Skin epidermis (tissue), 12 donors: Measurements from ENCODE around the gene FURIN.
"Not testable (repeated sequence)": the region's sequence is repeated elsewhere in the genome, so short reads cannot be mapped to it uniquely, and the experiment has no call there.

Experiments used
- H3K27ac ChIP-seq, 21 experiments: fragments of 200-600 bp; sonication (generic) in 11 of 21; one replicate each; pipeline ENCODE4 v1.5.0; 2020; ENCODE audit warnings: mild to moderate bottlenecking in 3 of 21, inconsistent platforms in 2 of 21, moderate library complexity in 2 of 21
- H3K4me3 ChIP-seq, 7 experiments: fragments of 200-600 bp; sonication (generic) in 2 of 7; one replicate each; pipeline ENCODE4 v1.5.0; 2020; ENCODE audit warnings: inconsistent platforms in 2 of 7, mild to moderate bottlenecking in 2 of 7, moderate library complexity in 1 of 7

Gene FURIN

DNA sequence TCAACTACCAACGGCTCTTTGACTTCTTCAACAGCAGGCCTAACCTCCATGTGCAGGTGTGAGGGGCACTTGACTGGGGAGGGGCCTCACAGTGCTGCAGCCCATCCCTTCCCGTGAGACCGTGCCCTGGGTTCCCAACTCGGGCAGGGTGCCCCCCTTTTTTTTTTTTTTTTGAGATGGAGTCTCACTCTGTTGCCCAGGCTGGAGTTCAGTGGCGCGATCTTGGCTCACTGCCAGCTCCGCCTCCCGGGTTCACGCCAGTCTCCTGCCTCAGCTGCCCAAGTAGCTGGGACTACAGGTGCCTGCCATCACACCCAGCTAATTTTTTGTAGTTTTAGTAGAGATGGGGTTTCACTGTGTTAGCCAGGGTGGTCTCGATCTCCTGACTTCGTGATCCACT, 41.1 kb downstream of the FURIN start:
- not testable (repeated sequence) for H3K27ac ChIP-seq, H3K4me3 ChIP-seq

DNA sequence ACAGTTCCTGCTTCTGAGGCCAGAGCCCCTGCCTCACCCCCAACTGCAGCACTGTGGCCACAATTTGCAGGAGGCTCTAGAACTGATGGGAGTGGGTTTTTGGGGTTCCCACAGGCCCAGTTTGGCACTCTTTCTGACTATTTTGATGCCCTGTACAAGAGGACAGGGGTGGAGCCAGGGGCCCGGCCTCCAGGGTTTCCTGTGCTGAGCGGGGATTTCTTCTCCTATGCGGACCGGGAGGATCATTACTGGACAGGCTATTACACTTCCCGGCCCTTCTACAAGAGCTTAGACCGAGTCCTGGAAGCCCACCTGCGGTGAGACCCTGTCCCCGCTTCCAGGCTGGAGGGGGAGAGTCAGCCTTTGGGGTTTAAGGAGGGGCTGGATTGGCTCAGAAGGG, 41.6 kb downstream of the FURIN start:
- Histone ChIP-seq H3K27ac (no peak overlapping the region), H3K4me3 (no peak overlapping the region)

DNA sequence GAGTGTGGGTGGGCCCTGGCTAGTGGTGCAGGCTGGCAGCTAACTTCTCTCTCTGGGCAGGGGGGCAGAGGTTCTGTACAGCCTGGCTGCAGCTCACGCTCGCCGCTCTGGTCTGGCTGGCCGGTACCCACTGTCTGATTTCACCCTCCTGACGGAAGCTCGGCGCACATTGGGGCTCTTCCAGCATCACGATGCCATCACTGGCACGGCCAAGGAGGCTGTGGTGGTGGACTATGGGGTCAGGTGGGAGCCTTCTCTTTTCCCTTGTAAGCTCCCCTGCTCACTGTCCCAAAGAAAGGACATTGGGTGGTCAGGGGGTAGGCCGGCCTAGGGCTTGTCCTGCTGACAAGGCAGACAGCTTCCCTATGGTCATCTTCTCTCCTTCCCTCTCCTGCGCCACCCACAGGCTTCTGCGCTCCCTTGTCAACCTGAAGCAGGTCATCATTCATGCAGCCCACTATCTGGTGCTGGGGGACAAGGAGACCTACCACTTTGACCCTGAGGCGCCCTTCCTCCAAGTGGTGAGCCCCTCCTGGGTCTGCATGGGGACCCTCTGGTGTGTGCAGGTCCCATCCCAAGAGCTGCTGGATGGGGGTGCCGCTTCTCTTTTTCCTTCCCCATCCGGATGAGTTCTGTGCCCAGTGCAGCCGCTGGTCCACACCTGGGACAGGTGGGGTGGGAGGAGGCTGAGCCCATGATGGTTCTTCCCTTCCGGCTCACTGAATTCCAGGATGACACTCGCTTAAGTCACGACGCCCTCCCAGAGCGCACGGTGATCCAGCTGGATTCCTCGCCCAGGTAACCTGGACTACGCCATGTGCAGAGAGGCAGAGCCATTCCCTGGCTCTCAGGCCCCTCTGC, 42.3 kb downstream of the FURIN start:
- Histone ChIP-seq H3K27ac (no peak overlapping the region), H3K4me3 (no peak overlapping the region)

DNA sequence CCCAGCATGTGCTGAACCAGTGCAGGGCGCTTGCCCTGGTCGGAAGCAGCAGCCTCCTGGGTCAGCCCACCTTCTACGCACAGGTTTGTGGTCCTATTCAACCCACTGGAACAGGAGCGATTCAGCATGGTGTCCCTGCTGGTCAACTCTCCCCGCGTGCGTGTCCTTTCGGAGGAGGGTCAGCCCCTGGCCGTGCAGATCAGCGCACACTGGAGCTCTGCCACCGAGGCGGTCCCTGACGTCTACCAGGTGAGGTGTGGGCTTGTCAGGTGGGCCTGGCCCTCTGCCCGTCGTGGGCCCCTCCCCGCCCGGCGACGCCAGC, 42.9 kb downstream of the FURIN start:
- Histone ChIP-seq H3K27ac (no peak overlapping the region), H3K4me3 (no peak overlapping the region)

- no peak overlapping the region for H3K27ac ChIP-seq
- H3K4me3 ChIP-seq, result no peak overlapping the region
Observed at GRCh38 chr15:90911906-90912769, 43.8 kb downstream of the FURIN start.

GRCh38 chr15:90912770-90913075, 44.3 kb downstream of the FURIN start:
- no peak overlapping the region for H3K4me3 ChIP-seq
- H3K27ac ChIP-seq, result no peak overlapping the region

DNA sequence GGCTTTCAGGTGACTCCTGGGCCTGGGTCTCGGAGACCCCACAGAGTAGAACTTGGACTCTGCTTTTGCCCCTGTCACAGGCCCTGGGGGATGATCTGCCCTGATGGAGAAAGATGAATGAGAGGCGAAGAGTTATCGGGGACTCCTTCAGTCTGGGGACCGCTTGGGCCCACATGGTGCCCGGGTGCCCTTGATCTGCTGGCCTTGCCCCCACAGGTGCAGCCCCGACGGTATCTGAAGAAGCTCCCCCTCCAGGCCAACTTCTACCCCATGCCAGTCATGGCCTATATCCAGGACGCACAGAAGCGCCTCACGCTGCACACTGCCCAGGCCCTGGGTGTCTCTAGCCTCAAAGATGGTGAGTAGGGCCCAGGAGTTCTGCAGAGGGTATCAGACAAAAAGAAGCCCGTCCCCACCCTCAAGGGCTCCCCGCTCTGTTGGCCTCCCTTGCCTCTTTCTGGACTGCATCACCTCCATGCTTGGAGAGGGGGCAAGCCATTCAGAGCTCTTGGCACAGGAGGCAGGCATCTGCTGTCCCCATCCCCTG, 45.1 kb downstream of the FURIN start:
- Histone ChIP-seq H3K4me3 (no peak overlapping the region), H3K27ac (no peak overlapping the region)

DNA sequence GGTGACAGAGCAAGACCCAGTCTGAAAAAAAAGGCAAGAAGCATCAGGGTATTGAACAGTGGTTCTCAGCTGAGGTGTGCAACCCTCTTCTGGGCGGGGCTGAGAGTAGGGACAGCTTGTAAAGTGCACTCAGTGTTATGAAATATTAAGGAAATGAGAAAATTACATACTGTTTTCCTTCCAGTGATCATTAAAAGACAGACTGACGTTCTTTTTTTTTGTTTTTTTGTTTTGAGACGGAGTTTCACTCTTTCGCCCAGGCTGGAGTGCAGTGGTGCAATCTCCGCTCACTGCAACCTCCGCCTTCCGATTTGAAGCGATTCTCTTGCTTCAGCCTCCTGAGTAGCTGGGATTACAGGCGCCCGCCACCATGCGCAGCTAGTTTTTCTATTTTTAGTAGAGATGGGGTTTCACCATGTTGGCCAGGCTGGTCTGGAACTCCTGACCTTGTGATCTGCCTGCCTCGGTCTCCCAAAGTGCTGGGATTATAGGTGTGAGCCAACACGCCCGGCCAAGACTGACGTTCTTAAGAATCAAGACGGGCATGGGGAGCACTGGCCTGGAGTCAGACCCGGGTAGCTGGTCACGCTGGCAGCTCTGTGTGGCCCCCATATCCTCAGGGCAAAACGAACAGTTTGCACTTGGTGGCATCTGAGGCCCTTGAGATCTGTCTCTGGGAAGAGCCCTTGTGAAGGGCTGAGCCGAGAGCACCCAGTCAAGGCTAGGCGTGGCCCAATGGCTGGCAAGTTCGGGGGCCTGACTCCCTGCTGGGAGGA, 46.1 kb downstream of the FURIN start:
- no peak overlapping the region for H3K4me3 ChIP-seq
- peak overlapping the region in 5 of 21 experiments; percentile 6 to 49 (median 8) for H3K27ac ChIP-seq

DNA sequence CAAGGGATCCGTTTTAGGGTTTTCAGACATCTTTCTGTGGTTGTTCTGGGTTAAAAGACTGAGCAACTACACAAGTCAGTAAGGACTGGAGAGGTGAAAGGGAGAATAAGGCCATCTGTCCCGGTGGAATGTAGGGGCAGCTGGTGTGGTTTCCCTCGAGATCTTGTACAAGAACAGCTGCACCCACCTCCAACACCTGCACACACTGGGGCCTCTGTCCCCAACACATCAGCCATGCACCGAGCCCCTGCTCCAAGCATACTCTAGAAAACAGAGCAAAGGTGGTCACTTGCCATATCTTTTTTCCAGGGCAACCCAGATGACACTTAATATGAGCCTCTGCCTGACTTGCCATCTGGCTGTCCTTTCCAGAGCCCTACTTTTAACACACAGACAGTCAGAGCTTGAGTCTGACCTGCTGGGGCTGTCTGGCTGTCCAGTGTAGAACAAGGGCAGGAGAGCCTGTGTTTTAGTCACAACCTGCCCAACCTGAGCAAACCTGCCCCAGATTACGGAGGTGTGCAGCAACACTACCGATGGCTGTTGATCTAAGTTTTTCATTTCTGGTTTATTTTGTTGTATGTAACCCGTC, 46.9 kb downstream of the FURIN start:
- Histone ChIP-seq H3K4me3 (no peak overlapping the region), H3K27ac (peak overlapping the region in 7 of 21 experiments; percentile 6 to 49 (median 13))

GRCh38 chr15:90915808-90916440, 47.5 kb downstream of the FURIN start:
- Histone ChIP-seq H3K4me3 (no peak overlapping the region), H3K27ac (peak overlapping the region in 6 of 21 experiments; percentile 6 to 70 (median 41))

- peak overlapping the region in 6 of 21 experiments; percentile 6 to 70 (median 41) for H3K27ac ChIP-seq
- no peak overlapping the region for H3K4me3 ChIP-seq
Observed at GRCh38 chr15:90916461-90916860, 48.1 kb downstream of the FURIN start.

GRCh38 chr15:90917569-90917968, 49.2 kb downstream of the FURIN start:
- Histone ChIP-seq H3K4me3 (no peak overlapping the region), H3K27ac (no peak overlapping the region)

DNA sequence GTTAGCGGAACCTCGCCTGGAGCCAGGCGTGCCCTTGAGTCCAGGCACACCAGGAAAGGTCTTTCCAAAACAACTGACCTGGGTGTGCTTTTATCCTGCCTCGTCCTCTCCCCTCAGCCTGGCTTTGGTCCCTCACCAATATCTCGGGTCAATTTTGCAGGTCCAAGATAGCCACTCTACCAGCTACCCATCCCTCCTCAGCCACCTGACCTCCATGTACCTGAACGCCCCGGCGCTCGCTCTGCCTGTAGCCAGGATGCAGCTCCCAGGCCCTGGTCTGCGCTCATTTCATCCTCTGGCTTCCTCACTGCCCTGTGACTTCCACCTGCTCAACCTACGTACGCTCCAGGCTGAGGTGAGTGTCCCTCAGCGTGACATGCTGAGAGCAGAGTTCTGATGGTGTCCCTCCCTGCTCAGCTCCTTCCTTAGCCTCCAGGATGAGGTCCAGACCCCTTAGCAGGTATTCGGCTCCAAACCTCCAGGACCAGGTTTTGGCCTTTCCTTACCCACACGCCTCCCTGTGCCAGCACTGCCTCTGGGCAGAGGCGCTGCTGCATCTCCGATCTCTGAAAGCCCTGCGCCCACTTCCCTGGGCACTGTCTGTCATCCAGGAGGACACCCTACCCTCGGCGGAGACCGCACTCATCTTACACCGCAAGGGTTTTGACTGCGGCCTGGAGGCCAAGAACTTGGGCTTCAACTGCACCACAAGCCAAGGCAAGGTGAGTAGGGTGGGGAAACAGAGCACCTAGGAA, 49.8 kb downstream of the FURIN start:
- no peak overlapping the region for H3K4me3 ChIP-seq
- H3K27ac ChIP-seq, result no peak overlapping the region

DNA sequence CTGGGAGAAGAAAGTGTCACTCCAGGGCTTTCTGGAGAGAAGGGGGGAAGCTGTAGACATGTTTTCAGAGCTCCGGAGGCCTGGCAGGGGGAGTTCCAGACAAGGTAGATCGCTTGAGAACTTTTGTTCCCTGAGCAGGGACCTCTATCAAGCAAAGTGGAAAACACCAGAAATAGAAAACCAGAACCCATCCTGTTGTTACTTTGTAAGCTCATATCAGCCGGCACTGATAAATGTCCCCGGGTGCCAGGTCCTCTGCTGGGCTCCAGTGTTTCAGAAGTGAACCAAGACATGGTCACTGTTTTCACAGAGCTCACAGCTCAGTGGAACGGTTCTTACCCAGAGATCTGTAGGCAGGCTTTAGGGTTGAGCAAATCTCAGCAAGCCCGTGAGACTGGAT, 50.4 kb downstream of the FURIN start:
- Histone ChIP-seq H3K4me3 (no peak overlapping the region), H3K27ac (no peak overlapping the region)

DNA sequence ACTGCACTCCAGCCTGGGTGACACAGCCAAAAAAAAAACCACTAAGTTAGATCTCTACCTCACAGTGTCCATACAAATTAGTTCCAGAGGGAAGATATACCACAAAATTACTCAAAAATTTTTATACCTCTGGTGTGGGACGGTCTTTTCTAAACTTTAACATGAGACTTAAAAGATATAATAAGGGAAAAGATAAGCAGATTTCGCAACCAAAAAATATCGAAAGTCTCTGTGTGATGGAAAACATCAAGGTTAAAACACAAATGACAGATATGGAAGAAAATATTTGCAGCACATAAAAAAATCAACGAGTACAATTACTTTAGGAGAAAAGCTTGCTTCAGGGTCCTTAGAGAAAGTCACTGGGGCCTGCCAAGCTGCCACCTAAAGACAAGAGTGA, 53.5 kb downstream of the FURIN start:
- Histone ChIP-seq H3K4me3 (no peak overlapping the region), H3K27ac (no peak overlapping the region)

DNA sequence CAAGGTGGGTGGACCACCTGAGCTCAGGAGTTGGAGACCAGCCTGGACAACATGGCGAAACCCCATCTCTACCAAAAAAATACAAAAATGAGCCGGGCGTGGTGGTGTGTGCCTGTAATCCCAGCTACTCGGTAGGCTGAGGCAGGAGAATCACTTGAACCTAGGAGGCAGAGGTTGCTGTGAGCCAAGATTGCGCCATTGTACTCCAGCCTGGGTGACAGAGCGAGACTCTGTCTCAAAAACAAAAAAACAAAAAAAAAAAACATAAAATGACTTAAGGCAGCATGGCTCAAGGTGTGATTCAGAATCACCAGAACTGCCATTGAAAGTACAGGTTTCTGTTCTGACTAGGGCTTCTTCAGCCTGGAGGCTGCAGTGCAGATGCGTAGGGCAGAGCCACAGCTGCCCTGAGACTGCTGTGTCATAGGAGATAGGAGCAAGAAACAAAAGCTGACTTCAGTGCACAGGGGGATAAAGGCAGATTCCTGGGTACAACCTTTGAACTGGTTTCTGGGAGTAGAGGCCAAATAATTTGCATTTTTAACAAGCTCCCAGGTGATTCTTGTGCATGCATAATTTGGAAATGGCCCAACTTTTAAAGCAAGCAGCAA, 54.4 kb downstream of the FURIN start:
- not testable (repeated sequence) for H3K4me3 ChIP-seq, H3K27ac ChIP-seq

- Histone ChIP-seq H3K27ac (no peak overlapping the region), H3K4me3 (no peak overlapping the region)
Observed at GRCh38 chr15:90924375-90924774, 56.0 kb downstream of the FURIN start.

DNA sequence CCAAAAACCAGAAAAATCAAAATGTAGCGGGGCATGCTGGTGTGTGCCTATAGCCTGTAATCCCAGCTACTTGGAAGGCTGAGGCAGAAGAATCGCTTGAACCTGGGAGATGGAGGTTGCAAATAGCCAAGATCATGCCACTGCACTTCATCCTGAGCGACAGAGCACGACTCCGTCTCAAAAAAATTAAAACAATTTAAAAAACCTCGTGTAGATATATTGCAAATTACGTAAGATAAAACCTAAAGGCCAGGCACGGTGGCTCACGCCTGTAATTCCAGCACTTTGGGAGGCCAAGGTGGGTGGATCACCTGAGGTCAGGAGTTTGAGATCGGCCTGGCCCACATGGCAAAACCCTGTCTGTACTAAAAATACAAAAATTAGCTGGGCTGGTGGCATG, 58.4 kb downstream of the FURIN start:
- H3K4me3 ChIP-seq, H3K27ac ChIP-seq: not testable (repeated sequence)
